B cell (primary cell): Measurements from ENCODE around the gene BIRC7. TPM values are rescaled to one million over a fixed set of nuclear protein-coding genes. Genes with fewer than 3 reads are reported as not detected.

Experiments
- ATAC-seq: fragments of 200-7000 bp; cut with Tn5 transposase; one replicate; pipeline ENCODE4 v1.10.0; 2021; ENCODE audit warnings: low read depth, mild to moderate bottlenecking, moderate number of reproducible peaks, moderate library complexity
- CTCF ChIA-PET: fragments of 350-600 bp; sonication (Branson Sonifier 250); formaldehyde crosslinking; loops from one replicate; lab custom pipeline; 2021; ENCODE audit warnings: antibody characterized with exemption, inconsistent platforms; lab: Charles Lee
- POLR2A ChIA-PET: fragments of 350-600 bp; sonication (Branson Sonifier 250); formaldehyde crosslinking; loops from one replicate; lab custom pipeline; 2021; ENCODE audit warnings: antibody characterized with exemption; lab: Charles Lee
- DNase-seq: peaks from one replicate; pipeline ENCODE4 v3.0.0; 2013
- H2AFZ ChIP-seq: 2 replicates; pipeline ENCODE4 v1.6.1; 2012; ENCODE audit warnings: mild to moderate bottlenecking, low read depth, low read length; ENCODE audit not compliant: insufficient read depth, poor library complexity, severe bottlenecking
- H3K27ac ChIP-seq, 2 donors: 1 replicate in 1 of 2; 2 replicates in 1 of 2; pipeline ENCODE4 v1.5.1; 2012 to 2013; ENCODE audit warnings: low read length in 2 of 2, mild to moderate bottlenecking in 2 of 2, moderate library complexity in 1 of 2
- H3K27me3 ChIP-seq, 4 experiments: fragments of 200-600 bp in 1 of 4; sonication (generic) in 1 of 4; replicated peaks in 1 of 4; 1 replicate in 2 of 4; 2 replicates in 2 of 4; pipeline versions ENCODE4 v1.6.1 to v1.7.0; 2013 to 2016; ENCODE audit warnings: low read length in 3 of 4, mild to moderate bottlenecking in 2 of 4, mixed read lengths in 1 of 4, moderate library complexity in 1 of 4; ENCODE audit not compliant: insufficient read depth in 4 of 4, control insufficient read depth in 3 of 4; ENCODE audit errors: control extremely low read depth in 1 of 4
- H3K36me3 ChIP-seq, 2 experiments: replicated peaks in 1 of 2; 1 replicate in 1 of 2; 2 replicates in 1 of 2; pipeline versions ENCODE4 v1.6.1 to v1.7.1; 2013; ENCODE audit warnings: low read length in 1 of 2; ENCODE audit not compliant: insufficient read depth in 2 of 2, control insufficient read depth in 1 of 2; ENCODE audit errors: control extremely low read depth in 1 of 2, extremely low read depth in 1 of 2
- H3K4me1 ChIP-seq, 2 donors: fragments of 200-600 bp in 1 of 2; sonication (generic) in 1 of 2; 1 replicate in 1 of 2; 2 replicates in 1 of 2; pipeline versions ENCODE4 v1.5.1 to v1.6.1; 2013 to 2017; ENCODE audit warnings: low read length in 2 of 2; ENCODE audit not compliant: control insufficient read depth in 2 of 2, insufficient read depth in 2 of 2
- H3K4me2 ChIP-seq: replicated peaks from 2 replicates; pipeline ENCODE3; 2012; ENCODE audit warnings: mild to moderate bottlenecking, low read depth, low read length; ENCODE audit not compliant: poor library complexity, severe bottlenecking
- H3K4me3 ChIP-seq, 5 experiments: fragments of 200-600 bp in 1 of 5; sonication (generic) in 1 of 5; 1 replicate in 3 of 5; 2 replicates in 2 of 5; pipeline versions ENCODE4 v1.5.1 to v1.7.0; 2011 to 2016; ENCODE audit warnings: low read length in 4 of 5, mild to moderate bottlenecking in 4 of 5, low read depth in 2 of 5, control low read depth in 1 of 5, moderate library complexity in 1 of 5; ENCODE audit not compliant: insufficient read depth in 1 of 5; ENCODE audit errors: control extremely low read depth in 1 of 5, extremely low read depth in 1 of 5
- H3K79me2 ChIP-seq: fragments of 200-600 bp; sonication (generic); one replicate; pipeline ENCODE4 v1.6.0; 2016; ENCODE audit warnings: low read length; ENCODE audit not compliant: control insufficient read depth, insufficient read depth
- H3K9ac ChIP-seq: fragments of 200-600 bp; sonication (generic); 2 replicates; pipeline ENCODE4 v1.6.1; 2017; ENCODE audit warnings: mild to moderate bottlenecking, low read length, moderate library complexity
- H3K9me3 ChIP-seq, 3 donors: one replicate each; pipeline versions ENCODE4 v1.6.1 to v1.7.1; 2013; ENCODE audit warnings: low read length in 2 of 3; ENCODE audit not compliant: control insufficient read depth in 2 of 3, insufficient read depth in 1 of 3; ENCODE audit errors: control extremely low read depth in 1 of 3
- H4K20me1 ChIP-seq: 2 replicates; pipeline ENCODE4 v1.6.0; 2012; ENCODE audit warnings: mild to moderate bottlenecking, low read length; ENCODE audit not compliant: insufficient read depth, control insufficient read depth, poor library complexity, severe bottlenecking
- H3K27ac Mint-ChIP-seq: one replicate; pipeline ENCODE4 v1.8.0; 2021; ENCODE audit warnings: mixed read lengths
- H3K27me3 Mint-ChIP-seq: one replicate; pipeline ENCODE4 v1.8.0; 2021; ENCODE audit warnings: mixed read lengths
- H3K4me1 Mint-ChIP-seq: one replicate; pipeline ENCODE4 v1.8.0; 2021; ENCODE audit warnings: mixed read lengths
- H3K4me3 Mint-ChIP-seq: one replicate; pipeline ENCODE4 v1.8.0; 2021; ENCODE audit warnings: mixed read lengths
- H3K9me3 Mint-ChIP-seq: one replicate; pipeline ENCODE4 v1.8.0; 2022; ENCODE audit warnings: mixed read lengths; ENCODE audit not compliant: insufficient read depth
- EZH2 ChIP-seq: IDR thresholded peaks from 2 replicates; pipeline ENCODE4 v1.6.1; 2012; ENCODE audit warnings: borderline replicate concordance, low read depth, mild to moderate bottlenecking, moderate library complexity, low read length; ENCODE audit not compliant: insufficient read depth, poor library complexity, severe bottlenecking
- WGBS: methylation state at CpG from one replicate; pipeline ENCODE4 v1.1.5; 2013; ENCODE audit warnings: missing lambda C conversion rate; ENCODE audit not compliant: insufficient coverage; 5-methylcytosine and 5-hydroxymethylcytosine counted together
- intact Hi-C: fragments of 100-400 bp; cut with micrococcal nuclease; formaldehyde crosslinking; loops from one replicate; pipeline ENCODE4 v1.10.0; 2022
- polyA plus RNA-seq: library from polyadenylated mRNA; depleted of rRNA; stranded (reverse); fragments of >200 nt; gene quantifications from 2 replicates; pipeline ENCODE4 v1.2.3, GENCODE V29; 2012
- total RNA-seq, 2 donors: library from RNA; stranded (reverse); fragments of 120-200 nt in 1 of 2; gene quantifications; 1 replicate in 1 of 2; 2 replicates in 1 of 2; pipeline versions ENCODE4 v1.2.3 to v1.2.4, GENCODE V29; 2013 to 2022
- TF ChIP-seq, protein P1 (sequence below): fragments of 200-600 bp; IDR thresholded peaks from one replicate; pipeline ENCODE4 v1.8.0; 2022; ENCODE audit warnings: antibody characterized with exemption, mild to moderate bottlenecking

Gene BIRC7
- total and polyA plus RNA-seq, 2 donors (not counting 1 experiment from before 2014, with no cell fraction given): 0.12 TPM; not detected in 1

DNA sequence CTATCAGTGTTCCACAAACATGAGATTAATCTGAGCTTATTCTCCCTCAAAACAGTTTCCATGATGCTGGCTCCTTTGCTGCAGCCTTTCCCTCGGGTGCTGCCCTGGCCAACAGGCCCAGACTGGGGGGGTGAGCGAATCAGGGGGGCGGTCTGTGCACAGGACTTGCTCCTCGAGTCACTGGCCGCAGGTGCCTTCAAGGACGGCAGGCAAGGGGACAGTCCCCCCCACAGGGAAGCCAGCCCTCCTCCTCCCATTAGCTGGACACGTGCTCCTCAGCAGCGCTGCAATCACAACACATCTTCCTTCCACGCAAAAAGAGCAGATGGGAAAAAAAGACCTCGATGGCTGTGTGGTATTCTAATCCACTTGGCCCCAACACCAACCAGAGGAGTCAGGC is 29.8 kb upstream of the BIRC7 start:
- no peaks in the 10 kb centered on the region for H3K9me3 Mint-ChIP-seq
- no peak overlapping the region for H3K27ac Mint-ChIP-seq
- peaks cover 11% of the 10 kb centered on the region for H3K4me1 Mint-ChIP-seq
- no peak for ATAC-seq
- H3K27ac ChIP-seq: no peak overlapping the region
- H3K9ac ChIP-seq: no peak overlapping the region
- ChIA-PET POLR2A (no interaction called here), CTCF (no interaction called here)
- intact Hi-C loops: no loop called here
- no peaks in the 10 kb centered on the region for H3K27me3 ChIP-seq
- H3K4me2 ChIP-seq: no peak overlapping the region
- peaks cover 0 to 67% of the 10 kb centered on the region in 2 experiments for H3K36me3 ChIP-seq
- H3K9me3 ChIP-seq: no peaks in the 10 kb centered on the region
- H3K79me2 ChIP-seq: peaks cover 96% of the 10 kb centered on the region
- H3K4me1 ChIP-seq: no peaks in the 10 kb centered on the region
- 96% methylated on average over 10 of the region's 10 CpGs for WGBS
- H4K20me1 ChIP-seq: peaks cover 91% of the 10 kb centered on the region
- DNase-seq: no peak
- H3K4me3 Mint-ChIP-seq: no peak overlapping the region
- no peak overlapping the region for H3K4me3 ChIP-seq
- no peak overlapping the region for H2AFZ ChIP-seq
- H3K27me3 Mint-ChIP-seq: no peaks in the 10 kb centered on the region
- TF ChIP-seq, protein P1, sequence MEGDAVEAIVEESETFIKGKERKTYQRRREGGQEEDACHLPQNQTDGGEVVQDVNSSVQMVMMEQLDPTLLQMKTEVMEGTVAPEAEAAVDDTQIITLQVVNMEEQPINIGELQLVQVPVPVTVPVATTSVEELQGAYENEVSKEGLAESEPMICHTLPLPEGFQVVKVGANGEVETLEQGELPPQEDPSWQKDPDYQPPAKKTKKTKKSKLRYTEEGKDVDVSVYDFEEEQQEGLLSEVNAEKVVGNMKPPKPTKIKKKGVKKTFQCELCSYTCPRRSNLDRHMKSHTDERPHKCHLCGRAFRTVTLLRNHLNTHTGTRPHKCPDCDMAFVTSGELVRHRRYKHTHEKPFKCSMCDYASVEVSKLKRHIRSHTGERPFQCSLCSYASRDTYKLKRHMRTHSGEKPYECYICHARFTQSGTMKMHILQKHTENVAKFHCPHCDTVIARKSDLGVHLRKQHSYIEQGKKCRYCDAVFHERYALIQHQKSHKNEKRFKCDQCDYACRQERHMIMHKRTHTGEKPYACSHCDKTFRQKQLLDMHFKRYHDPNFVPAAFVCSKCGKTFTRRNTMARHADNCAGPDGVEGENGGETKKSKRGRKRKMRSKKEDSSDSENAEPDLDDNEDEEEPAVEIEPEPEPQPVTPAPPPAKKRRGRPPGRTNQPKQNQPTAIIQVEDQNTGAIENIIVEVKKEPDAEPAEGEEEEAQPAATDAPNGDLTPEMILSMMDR: no peak
- no peak for TF ChIP-seq EZH2

DNA sequence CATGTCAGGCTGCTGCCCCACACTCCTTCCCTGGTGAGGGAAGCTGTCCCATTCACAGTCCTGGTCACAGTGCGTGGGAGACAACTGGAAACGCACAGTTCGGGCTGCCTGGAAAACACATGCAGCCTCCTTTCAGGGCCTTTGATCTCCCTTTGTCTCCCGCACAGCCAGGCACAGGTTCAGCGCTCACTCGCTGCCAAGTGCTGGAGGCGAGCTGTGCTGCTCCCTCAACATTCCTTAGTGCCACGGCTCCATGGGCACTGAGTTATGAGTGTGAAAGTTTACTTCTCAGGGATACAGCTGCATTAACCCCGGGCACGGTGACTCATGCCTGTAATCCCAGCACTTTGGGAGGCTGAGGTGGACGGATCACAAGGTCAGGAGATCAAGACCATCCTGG is 28.8 kb upstream of the BIRC7 start:
- Histone ChIP-seq H3K27me3 (no peaks in the 10 kb centered on the region), H3K9me3 (no peaks in the 10 kb centered on the region), H3K36me3 (peaks cover 0 to 68% of the 10 kb centered on the region in 2 experiments), H4K20me1 (peaks cover 97% of the 10 kb centered on the region), H2AFZ (no peak overlapping the region), H3K79me2 (peaks cover 96% of the 10 kb centered on the region), H3K4me2 (no peak overlapping the region), H3K4me1 (no peaks in the 10 kb centered on the region), H3K4me3 (no peak overlapping the region), H3K27ac (no peak overlapping the region), H3K9ac (no peak overlapping the region)
- Mint-ChIP-seq H3K4me1 (peaks cover 12% of the 10 kb centered on the region), H3K27ac (no peak overlapping the region), H3K4me3 (no peak overlapping the region), H3K9me3 (no peaks in the 10 kb centered on the region), H3K27me3 (no peaks in the 10 kb centered on the region)
- ATAC-seq (no peak), DNase-seq (no peak)
- ChIA-PET CTCF (no interaction called here), POLR2A (no interaction called here)
- WGBS: 98% methylated on average over 9 of the region's 11 CpGs
- intact Hi-C loops: no loop called here
- TF ChIP-seq EZH2: no peak
